ENCODE measurements around the gene AGPAT4.

The AGPAT4 gene

GRCh38 chr6:161301338-161301737 lies 27.5 kb upstream of the AGPAT4 start:
- no peak for FAIRE-seq
- no peak for TF ChIP-seq POLR2A (IDR thresholded peaks at IDR 0.05; ENCODE audit: low read depth, low read length)
- DNase-seq (ENCODE audit: insufficient read length, low spot score), result no peak

DNA sequence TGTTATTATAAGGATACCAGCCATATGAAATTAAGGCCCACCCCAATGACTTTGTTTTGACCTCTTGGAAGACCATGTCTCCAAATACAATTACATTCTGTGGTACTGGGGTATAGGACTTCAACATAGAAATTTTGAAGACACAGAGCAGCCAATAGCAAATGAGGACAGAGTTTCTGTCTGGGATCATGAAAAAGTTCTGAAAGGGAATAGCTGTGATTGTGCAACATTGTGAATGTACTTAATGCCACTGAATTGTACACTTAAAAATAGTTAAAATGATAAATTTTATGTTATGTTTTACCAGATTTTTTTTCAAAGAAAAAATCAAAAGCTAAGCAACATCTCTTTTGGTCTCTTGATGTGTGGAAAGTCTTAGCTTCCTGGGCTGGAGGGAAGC lies 27.0 kb upstream of the AGPAT4 start:
- FAIRE-seq, result no peak
- DNase-seq (ENCODE audit: insufficient read length, low spot score), result no peak
- no peak for TF ChIP-seq POLR2A (IDR thresholded peaks at IDR 0.05; ENCODE audit: low read depth, low read length)

DNA sequence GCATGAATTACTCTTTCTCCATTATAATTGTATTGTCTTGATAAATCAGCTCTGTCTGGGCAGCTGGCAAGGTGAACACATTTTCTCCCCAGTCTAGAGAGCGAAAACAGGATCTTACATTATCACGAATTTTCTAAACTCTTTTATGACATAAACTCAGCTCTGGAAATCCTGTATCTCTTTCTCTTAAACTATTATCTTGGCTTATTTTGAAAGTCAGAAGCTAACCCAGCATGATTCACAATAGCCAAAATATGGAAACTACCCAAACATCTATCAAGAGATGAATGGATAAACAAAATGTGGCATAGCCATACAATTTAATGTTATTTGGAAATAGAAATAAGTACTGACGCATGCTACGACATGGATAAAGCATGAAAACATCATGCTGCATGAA lies 25.9 kb upstream of the AGPAT4 start:
- DNase-seq (ENCODE audit: insufficient read length, low spot score) (no peak), FAIRE-seq (no peak)
- no peak for TF ChIP-seq POLR2A (IDR thresholded peaks at IDR 0.05; ENCODE audit: low read depth, low read length)

DNA sequence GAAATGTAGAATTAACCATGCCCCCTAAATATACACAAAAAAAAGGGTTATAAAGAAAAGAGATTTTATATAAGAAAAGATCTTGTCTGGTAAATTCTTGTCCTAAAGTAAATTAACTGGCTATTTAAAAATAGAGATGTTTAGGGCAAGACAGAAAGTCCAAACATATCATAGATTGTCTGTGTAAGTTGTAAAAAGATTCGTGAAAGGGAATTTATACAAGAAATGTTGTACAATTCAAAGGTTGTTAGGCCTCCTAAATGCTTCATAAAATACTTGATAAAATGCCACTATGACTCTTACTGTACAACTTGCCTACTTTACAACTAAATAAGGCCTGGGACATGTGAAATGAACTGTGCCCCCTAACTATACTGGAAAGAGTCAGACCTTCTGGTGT lies 21.9 kb upstream of the AGPAT4 start:
- TF ChIP-seq POLR2A (IDR thresholded peaks at IDR 0.05; ENCODE audit: low read depth, low read length), result no peak
- FAIRE-seq (no peak), DNase-seq (ENCODE audit: insufficient read length, low spot score) (no peak)

DNA sequence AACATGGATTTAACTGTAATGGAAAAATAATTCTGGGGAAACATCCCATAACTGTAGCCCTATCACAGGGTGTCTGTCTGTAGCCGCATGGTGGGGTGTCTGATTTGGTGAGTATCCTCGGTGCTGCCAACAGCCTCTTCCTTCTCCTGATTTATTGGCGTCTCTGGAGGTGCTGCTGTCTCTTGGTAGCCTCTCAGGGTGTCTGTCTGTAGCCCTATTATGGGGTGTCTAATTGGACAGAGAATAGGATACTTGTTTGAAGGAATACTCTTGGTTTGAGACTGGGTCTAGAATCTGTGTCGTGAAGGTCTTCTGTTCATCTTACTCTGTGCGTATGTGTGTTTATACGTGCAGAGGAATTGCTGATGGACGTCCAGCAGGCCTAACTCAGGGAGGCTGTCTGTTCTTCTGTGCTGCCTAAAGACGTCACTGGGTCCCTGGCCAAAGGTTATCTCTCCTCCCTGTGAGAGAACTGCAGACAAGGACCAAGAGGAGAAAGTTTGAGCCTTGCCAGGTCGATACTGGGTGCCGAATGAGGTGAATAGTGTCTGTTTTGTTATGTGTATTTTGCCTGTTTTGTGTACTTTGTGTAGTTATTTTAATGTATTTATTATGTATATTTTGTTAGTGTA lies 18.9 kb upstream of the AGPAT4 start:
- no peak for FAIRE-seq
- DNase-seq (ENCODE audit: insufficient read length, low spot score), result no peak
- no peak for TF ChIP-seq POLR2A (IDR thresholded peaks at IDR 0.05; ENCODE audit: low read depth, low read length)

GRCh38 chr6:161292145-161292544 lies 18.3 kb upstream of the AGPAT4 start:
- no peak for FAIRE-seq
- no peak for DNase-seq (ENCODE audit: insufficient read length, low spot score)
- TF ChIP-seq POLR2A (IDR thresholded peaks at IDR 0.05; ENCODE audit: low read depth, low read length), result no peak

DNA sequence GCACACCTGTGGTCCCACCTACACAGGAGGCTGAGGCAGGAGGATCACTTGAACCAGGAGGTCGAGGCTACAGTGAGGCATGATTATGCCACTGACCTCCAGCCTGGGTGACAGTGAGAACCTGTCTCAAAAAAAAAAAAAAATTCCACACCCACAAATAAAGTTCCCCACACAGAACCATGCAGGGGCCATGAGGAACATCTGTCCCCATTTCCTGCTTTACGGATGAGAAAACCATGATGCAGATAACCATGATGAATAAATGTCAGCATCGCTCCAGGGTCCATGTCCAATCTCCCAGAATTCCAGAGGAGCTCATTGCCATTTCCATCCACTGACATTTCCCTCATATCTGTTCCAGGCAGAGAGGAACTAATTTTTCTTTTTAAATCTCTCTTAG lies 16.9 kb upstream of the AGPAT4 start:
- TF ChIP-seq POLR2A (IDR thresholded peaks at IDR 0.05; ENCODE audit: low read depth, low read length), result no peak
- FAIRE-seq (no peak), DNase-seq (ENCODE audit: insufficient read length, low spot score) (no peak)

DNA sequence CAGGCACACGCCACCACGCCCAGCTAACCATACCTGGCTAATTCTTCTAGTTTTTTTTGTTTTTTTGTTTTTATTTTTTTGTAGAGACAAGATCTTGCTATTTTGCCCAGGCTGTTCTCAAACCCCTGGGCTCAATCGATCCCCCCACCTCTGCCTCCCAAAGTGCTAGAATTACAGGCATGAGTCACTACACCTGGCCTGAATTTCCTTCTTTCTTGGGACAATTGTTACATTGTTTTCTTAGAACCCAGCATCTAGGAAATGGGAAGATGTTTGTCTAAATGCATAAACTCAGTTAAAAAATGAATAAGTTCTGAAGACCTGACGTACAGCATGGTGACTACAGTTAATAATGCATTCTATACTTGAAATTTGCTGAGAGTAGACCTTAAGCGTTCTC lies 10.8 kb upstream of the AGPAT4 start:
- FAIRE-seq, result no peak
- TF ChIP-seq POLR2A (IDR thresholded peaks at IDR 0.05; ENCODE audit: low read depth, low read length), result no peak
- DNase-seq (ENCODE audit: insufficient read length, low spot score), result no peak

DNA sequence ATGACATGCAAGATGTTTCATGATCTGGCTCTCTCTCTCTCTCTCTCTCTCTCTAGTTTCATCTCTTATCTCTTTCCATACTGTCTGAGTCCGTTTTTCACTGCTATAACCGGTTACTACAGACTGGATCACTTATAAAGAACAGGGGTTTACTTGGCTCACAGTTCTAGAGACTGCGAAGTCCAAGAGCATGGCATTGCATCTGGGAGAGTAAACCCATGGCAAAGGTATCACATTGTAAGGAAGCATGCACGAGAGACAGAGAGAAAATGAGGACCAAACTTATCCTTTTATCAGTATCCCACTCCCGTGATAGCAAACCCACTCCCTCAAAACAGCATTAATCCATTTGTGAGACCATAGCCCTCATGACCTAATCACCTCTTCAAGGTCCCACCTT lies 7.2 kb upstream of the AGPAT4 start:
- no peak for DNase-seq (ENCODE audit: insufficient read length, low spot score)
- TF ChIP-seq POLR2A (IDR thresholded peaks at IDR 0.05; ENCODE audit: low read depth, low read length), result no peak
- FAIRE-seq, result no peak

DNA sequence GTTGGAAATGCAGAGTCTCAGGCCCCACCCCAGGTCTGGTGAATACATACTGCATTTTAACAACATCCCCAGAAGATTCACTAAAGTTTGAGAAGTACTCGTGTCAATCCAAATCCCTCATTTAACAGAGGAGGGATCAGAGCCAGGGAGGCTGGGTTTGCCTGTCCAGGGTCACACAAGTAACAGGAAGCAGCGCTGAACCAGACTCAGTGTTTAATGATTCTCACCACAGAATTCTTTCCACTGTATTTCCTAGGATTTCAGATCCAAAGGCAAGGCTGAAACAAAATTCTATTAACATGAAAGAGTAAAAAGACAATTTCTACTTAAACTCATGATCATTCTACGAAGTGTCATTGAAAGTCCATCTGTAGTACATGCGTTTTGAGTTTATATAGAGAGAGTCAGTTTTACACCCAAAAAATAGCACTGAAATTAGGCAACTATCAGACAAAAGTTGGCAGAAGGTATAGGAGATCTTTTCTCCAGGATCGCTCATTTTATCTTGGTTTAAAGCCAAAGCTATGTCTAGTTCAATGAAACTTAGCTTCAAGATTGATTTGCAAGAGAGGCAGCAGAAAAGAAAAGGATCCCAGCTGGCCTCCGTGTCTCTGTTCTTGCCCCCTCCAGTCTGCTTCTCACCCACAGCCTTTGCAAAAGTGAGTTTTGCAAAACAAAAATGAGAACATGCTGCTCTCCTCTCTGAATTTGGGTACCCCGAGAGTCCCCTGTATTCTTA lies 6.0 kb upstream of the AGPAT4 start:
- FAIRE-seq (no peak), DNase-seq (ENCODE audit: insufficient read length, low spot score) (no peak)
- TF ChIP-seq POLR2A (IDR thresholded peaks at IDR 0.05; ENCODE audit: low read depth, low read length), result no peak

DNA sequence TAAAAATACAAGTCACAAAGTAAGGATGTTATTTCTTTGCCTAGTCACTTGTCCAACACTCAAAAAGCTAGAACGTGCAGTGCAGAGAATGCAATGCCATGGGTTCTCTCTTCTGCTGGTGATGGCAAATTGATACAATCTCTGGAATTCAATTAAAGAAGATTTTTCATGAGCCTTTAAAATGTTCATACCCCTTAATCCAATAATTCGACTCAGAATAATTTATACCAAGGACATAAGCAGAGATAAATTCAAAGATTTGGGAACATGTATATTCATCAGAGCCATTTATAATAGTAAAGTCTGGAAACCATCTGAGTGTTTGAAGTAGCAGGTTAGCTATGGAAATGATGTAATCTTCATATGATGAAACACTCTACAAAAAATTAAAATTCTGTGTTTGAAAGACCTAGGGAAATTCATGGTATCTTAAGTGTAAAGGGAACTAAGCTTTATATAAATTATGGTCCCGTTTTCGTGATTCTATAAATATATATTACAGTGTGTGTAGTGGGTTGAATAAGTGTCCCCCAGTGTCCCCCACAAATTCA lies 2.8 kb upstream of the AGPAT4 start:
- no peak for FAIRE-seq
- no peak for DNase-seq (ENCODE audit: insufficient read length, low spot score)
- TF ChIP-seq POLR2A (IDR thresholded peaks at IDR 0.05; ENCODE audit: low read depth, low read length), result no peak

GRCh38 chr6:161274898-161275297 lies 1.0 kb upstream of the AGPAT4 start:
- FAIRE-seq (no peak), DNase-seq (ENCODE audit: insufficient read length, low spot score) (no peak)
- TF ChIP-seq POLR2A (IDR thresholded peaks at IDR 0.05; ENCODE audit: low read depth, low read length), result no peak

GRCh38 chr6:161274488-161274858 lies 612 bp upstream of the AGPAT4 start:
- DNase-seq (ENCODE audit: insufficient read length, low spot score) (no peak), FAIRE-seq (no peak)
- TF ChIP-seq POLR2A (IDR thresholded peaks at IDR 0.05; ENCODE audit: low read depth, low read length), result no peak

DNA sequence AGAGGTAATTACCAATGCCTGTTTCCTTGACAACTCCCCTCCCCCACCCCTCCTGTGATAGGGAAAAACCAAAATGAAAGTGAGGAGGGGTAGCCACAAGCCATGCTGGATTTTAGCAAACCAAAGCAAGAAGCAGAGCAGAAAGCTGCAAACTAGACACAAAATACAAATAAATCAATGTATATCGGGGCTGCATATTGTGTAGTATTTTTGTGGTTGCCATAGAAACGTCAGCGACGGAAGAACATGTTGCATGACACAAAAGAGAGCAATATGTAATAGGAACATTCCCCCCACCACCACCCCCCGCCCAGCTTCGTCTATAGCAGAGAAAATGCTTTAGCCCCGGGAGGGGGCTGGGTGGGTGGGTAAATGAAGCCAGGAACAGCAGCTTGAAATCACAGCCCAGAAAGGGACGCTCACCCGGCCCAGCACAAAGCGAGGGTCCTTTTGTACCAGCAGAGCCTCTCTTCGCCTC lies 548 bp downstream of the AGPAT4 start:
- no peak for DNase-seq (ENCODE audit: insufficient read length, low spot score)
- no peak for FAIRE-seq
- TF ChIP-seq POLR2A (IDR thresholded peaks at IDR 0.05; ENCODE audit: low read depth, low read length), result no peak

Measured in H54 (cell line).